Measurements from ENCODE around the gene ATXN3.
"Not testable (repeated sequence)": the region's sequence is repeated elsewhere in the genome, so short reads cannot be mapped to it uniquely, and the experiment has no call there.

ATXN3 gene

GRCh38 chr14:92058006-92058917, 48.1 kb downstream of the ATXN3 start:
- ATAC-seq, result no peak

GRCh38 chr14:92049781-92050180, 56.6 kb downstream of the ATXN3 start:
- ATAC-seq, result no peak

GRCh38 chr14:92049221-92049620, 57.2 kb downstream of the ATXN3 start:
- not testable (repeated sequence) for ATAC-seq

DNA sequence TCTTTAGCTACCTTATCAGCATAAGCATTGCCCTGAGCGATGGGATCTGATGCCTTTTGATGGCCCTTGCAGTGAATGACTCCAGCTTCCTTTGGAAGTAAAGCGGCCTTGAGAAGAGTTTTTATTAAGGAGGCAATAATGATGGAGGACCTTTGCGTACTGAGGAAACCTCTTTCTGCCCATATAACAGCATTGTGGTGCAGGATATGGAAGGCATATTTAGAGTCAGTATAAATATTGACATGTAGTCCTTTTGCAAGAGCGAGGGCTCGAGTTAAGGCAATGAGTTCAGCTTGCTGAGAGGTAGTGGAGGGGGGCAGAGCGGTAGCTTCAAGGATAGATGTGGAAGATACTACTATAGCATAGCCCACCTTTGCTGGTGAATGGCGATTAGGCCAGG, 60.5 kb downstream of the ATXN3 start:
- ATAC-seq, result not testable (repeated sequence)

- ATAC-seq, result not testable (repeated sequence)
Observed at GRCh38 chr14:92041766-92042165, 64.6 kb downstream of the ATXN3 start.

GRCh38 chr14:92041203-92041602, 65.2 kb downstream of the ATXN3 start:
- no peak for ATAC-seq

DNA sequence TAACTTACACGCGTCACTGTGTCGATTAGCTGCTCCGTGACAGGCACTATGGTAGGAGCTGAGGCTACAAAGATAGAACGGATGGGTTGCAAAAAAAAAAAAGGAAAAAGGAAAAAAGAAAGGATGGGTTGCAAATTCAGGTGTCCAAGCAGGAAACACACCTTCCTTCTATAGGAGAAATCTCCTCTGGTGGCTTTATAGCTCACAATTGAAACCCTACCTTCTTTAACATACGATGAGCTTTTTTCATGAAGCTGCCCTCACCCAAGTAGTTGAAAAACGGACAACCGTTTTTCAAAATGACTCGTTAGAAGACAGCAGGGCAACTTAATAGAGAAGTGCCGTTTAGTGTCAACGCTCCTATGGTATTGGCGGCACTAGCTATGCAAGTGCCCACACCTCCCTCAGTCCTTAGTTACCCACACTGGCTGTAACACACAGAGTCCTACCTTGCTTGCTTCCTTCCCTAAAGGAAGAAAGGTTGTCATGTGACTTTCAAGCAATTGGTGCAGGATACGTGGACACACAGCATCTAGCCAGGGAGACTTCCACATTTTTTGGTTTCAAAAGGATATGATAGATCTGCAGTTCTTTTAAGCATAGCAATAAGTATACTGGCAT, 65.8 kb downstream of the ATXN3 start:
- no peak for ATAC-seq

- ATAC-seq, result peak; percentile 98
Observed at GRCh38 chr14:92039719-92040430, 66.5 kb downstream of the ATXN3 start, which contains the start of gene TRIP11. Gene TRIP11 (minus strand): TSS chr14:92040059. CDS start chr14:92039685, 374 bp downstream.

GRCh38 chr14:92039063-92039718, 67.2 kb downstream of the ATXN3 start:
- peak; percentile 1 for ATAC-seq

DNA sequence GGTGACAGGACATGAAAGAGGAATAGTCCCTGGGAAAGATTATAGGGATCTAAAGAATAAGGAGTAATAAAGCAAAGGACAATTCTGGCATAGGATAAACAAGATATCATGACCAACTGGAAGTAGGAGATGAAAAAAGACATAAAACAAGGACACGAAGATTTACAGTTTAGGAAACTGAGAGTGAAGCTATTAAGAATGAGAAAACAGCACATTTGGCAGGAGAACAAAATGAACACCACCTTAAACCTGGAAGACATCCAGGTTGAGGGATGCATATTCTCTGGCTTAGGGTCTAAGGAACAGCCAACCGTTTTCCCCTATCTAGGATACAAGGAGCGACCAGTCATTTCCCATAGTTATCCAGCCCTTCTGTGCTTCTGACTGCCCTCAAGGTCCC, 68.4 kb downstream of the ATXN3 start:
- no peak for ATAC-seq

DNA sequence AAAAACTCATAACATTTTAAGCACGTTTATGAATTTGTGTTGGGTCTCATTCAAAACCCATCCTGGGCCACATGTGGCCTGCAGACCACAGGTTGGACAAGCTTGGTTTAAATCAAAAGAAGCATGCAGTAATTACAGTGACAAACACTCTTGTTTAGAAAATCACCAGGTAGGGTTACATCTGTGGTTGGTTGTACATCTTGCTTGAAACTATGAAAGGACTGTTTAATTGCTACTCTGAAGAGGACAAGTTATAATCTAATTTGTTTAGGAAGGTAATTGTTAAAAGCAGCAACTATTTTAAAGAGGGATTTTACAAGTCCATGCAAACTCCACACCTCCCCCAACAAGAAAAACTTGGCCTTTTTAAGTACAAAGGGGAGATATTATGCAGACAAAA, 70.5 kb downstream of the ATXN3 start:
- ATAC-seq, result no peak

GRCh38 chr14:92033906-92034687, 72.3 kb downstream of the ATXN3 start:
- ATAC-seq, result no peak

DNA sequence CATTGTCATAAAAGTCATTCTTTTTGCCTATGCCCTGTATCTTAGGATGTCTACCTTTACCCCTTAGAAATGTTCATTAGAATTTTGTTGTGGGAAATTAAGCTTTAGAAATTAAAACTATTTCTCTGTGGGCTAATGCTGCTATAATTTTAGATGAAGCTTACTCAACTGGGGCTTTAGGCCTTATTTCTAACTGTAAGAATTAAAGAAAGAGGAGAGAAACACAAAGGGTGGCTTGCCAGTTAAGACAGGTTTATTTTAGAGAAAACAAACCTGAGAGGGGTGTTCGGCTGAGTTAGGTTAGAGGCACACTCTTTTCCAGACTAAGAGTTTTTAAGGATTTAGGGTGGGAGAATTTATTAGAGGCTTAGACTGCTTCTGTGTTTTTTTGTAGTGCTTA, 72.9 kb downstream of the ATXN3 start:
- no peak for ATAC-seq

DNA sequence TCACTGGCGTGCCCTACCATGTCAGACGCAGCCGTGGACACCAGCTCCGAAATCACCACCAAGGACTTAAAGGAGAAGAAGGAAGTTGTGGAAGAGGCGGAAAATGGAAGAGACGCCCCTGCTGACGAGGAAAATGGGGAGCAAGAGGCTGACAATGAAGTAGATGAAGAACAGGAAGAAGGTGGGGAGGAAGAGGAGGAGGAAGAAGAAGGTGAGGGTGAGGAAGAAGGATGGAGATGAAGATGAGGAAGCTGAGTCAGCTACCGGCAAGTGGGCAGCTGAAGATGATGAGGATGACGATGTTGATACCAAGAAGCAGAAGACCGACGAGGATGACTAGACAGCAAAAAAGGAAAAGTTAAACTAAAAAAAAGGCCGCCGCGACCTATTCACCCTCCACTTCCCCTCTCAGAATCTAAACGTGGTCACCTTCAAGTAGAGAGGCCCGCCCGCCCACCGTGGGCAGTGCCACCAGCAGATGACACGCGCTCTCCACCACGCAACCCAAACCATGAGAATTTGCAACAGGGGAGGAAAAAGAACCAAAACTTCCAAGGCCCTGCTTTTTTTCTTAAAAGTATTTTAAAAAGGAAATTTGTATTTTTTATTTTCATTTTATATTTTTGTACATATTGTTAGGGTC, 79.7 kb downstream of the ATXN3 start:
- ATAC-seq, result no peak

- no peak for ATAC-seq
Observed at GRCh38 chr14:92022036-92022435, 84.3 kb downstream of the ATXN3 start.

DNA sequence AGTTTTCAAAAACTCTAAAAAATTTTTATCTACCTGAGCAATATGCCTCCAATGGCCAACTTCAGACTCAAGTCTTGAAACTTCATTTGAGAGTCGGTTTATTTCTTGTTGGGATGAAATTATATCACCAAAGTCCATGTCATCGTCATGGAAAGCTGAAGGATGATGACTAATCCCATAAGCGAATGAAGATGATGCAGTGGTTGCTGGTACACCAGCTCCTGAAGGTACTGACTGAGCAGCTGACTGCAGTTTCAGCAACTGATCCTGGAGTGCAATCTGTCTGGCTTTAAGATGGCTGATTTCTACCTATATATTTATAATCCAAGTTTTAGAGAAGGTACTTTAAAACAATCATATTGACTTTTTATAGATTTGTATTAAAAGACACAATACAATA, 84.9 kb downstream of the ATXN3 start:
- no peak for ATAC-seq

DNA sequence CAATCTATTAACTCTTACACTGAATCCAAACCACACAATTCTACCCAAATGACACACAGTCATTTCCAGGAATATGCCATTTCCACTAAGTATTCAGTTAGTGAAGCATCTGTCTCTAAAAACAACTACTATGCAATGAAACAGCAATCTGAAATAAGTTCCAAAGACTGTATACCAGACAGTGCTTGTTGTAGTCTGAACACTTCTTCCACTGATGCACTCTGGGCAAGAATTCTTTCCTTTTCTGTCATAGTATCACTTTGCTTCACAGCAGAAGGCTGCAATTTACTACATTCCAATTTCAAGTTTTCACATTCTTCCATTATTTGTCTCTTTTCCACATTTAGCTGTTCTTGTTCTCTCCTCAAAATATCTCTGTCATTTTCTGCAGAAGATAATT, 92.3 kb downstream of the ATXN3 start:
- peak; percentile 32 to 56 for ATAC-seq

- ATAC-seq, result peak in 1 of 2 donors; percentile 43
Observed at GRCh38 chr14:92012121-92012748, 94.1 kb downstream of the ATXN3 start.

- ATAC-seq, result no peak
Observed at GRCh38 chr14:92010644-92011043, 95.7 kb downstream of the ATXN3 start.

DNA sequence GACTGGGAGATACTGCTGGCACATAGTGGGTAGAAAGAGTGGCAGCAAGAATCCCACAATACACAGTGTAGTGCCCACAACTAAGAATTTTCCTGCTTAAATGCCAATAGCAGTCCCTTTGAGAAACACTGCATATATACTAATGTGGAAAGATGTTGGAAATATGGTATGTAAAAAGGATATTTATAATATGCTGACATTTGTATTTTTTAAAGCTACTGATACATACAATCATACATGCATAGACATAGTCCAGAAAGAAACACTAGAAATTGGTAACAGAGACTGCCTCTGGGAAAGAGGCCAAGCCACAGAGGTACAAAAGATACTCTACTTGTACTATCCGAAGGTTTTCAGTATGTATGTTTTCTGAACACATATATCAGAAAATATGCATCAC, 96.8 kb downstream of the ATXN3 start:
- ATAC-seq, result no peak
